ENCODE results near the gene KCNAB3.

GRCh38 chr17:7897773-7898172, 31.9 kb downstream of the KCNAB3 start:
- TF ChIP-seq CTCF (IDR thresholded peaks at IDR 0.05) = peak in 1 of 2 donors; percentile 42
- no peak for TF ChIP-seq POLR2A (IDR thresholded peaks at IDR 0.05)
- no peak for TF ChIP-seq POLR2AphosphoS5 (IDR thresholded peaks at IDR 0.05)
- TF ChIP-seq EP300 (IDR thresholded peaks at IDR 0.05) = no peak

Data from suprapubic skin (tissue), 4 donors.